GM12878 (cell line): ENCODE measurements around the gene GID4. TPM values are rescaled to one million over a fixed set of nuclear protein-coding genes. Genes with fewer than 3 reads are reported as not detected.

Experiments used
- ATF7 ChIP-seq: fragments of 450-650 bp; IDR thresholded peaks from 2 replicates; pipeline ENCODE4 v1.6.1; 2016; ENCODE audit warnings: low read depth, mild to moderate bottlenecking
- BHLHE40 ChIP-seq, 2 experiments: fragments of 450-650 bp in 1 of 2; IDR thresholded peaks; 2 replicates each; pipeline ENCODE4 v1.6.1; 2011 to 2017; ENCODE audit warnings: low read depth in 2 of 2, borderline replicate concordance in 1 of 2, improper control_type of control experiment in 1 of 2, low read length in 1 of 2, mild to moderate bottlenecking in 1 of 2
- CREB1 ChIP-seq: IDR thresholded peaks from 2 replicates; pipeline ENCODE4 v1.6.1; 2012; ENCODE audit warnings: low read depth, mild to moderate bottlenecking, inconsistent platforms
- DPF2 ChIP-seq: fragments of 450-650 bp; IDR thresholded peaks from 2 replicates; pipeline ENCODE4 v1.6.1; 2017; ENCODE audit warnings: mild to moderate bottlenecking
- FOS ChIP-seq: IDR thresholded peaks from 3 replicates; pipeline ENCODE4 v1.6.1; 2011; ENCODE audit warnings: borderline replicate concordance; ENCODE audit not compliant: insufficient read length; ENCODE audit errors: extremely low read depth
- GATAD2B ChIP-seq: fragments of 450-650 bp; conservative IDR thresholded peaks from 2 replicates; pipeline ENCODE4 v1.6.1; 2017; ENCODE audit warnings: low read depth, mild to moderate bottlenecking, moderate library complexity
- HDAC2 ChIP-seq: fragments of 200-600 bp; sonication (generic); IDR thresholded peaks from 2 replicates; pipeline ENCODE4 v1.6.1; 2017
- HDGF ChIP-seq: fragments of 450-650 bp; IDR thresholded peaks from 2 replicates; pipeline ENCODE4 v1.6.1; 2016; ENCODE audit warnings: antibody characterized with exemption
- HSF1 ChIP-seq: fragments of 150-350 bp; IDR thresholded peaks from 2 replicates; pipeline ENCODE4 v1.6.1; 2014; ENCODE audit warnings: mild to moderate bottlenecking, low read depth, low read length
- IRF3 ChIP-seq: fragments of 450-650 bp; IDR thresholded peaks from 2 replicates; pipeline ENCODE4 v1.6.1; 2014; ENCODE audit warnings: mild to moderate bottlenecking
- MTA2 ChIP-seq: fragments of 450-650 bp; IDR thresholded peaks from 2 replicates; pipeline ENCODE4 v1.6.1; 2016; ENCODE audit warnings: low read depth, mild to moderate bottlenecking, moderate library complexity
- MYC ChIP-seq: IDR thresholded peaks from 2 replicates; pipeline ENCODE4 v1.6.1; 2011; ENCODE audit warnings: mild to moderate bottlenecking, low read length, moderate library complexity, inconsistent platforms; ENCODE audit not compliant: insufficient read depth, insufficient replicate concordance, insufficient read length, severe bottlenecking
- NBN ChIP-seq: fragments of 450-650 bp; IDR thresholded peaks from 2 replicates; pipeline ENCODE4 v1.6.1; 2016
- NFIC ChIP-seq: IDR thresholded peaks from 2 replicates; pipeline ENCODE4 v1.6.1; 2012; ENCODE audit warnings: low read depth, mild to moderate bottlenecking, inconsistent platforms, low read length, moderate library complexity
- NFXL1 ChIP-seq: fragments of 450-650 bp; IDR thresholded peaks from 2 replicates; pipeline ENCODE4 v1.6.1; 2017; ENCODE audit warnings: antibody characterized with exemption, mild to moderate bottlenecking, borderline replicate concordance
- RUNX3 ChIP-seq: IDR thresholded peaks from 2 replicates; pipeline ENCODE4 v1.6.1; 2012; ENCODE audit warnings: low read length, inconsistent platforms
- SMAD5 ChIP-seq: IDR thresholded peaks from 2 replicates; pipeline ENCODE4 v1.6.1; 2016; ENCODE audit warnings: antibody characterized with exemption, low read depth
- SMARCA5 ChIP-seq: fragments of 450-650 bp; IDR thresholded peaks from 2 replicates; pipeline ENCODE4 v1.6.1; 2017; ENCODE audit warnings: mild to moderate bottlenecking
- SP1 ChIP-seq: IDR thresholded peaks from one replicate; pipeline ENCODE4 v1.6.1; 2011; ENCODE audit warnings: low read depth, low read length
- STAT3 ChIP-seq: IDR thresholded peaks from 2 replicates; pipeline ENCODE4 v1.6.1; 2011; ENCODE audit warnings: low read depth, low read length, improper control_type of control experiment
- SUZ12 ChIP-seq: fragments of 200-600 bp; sonication (generic); IDR thresholded peaks from one replicate; pipeline ENCODE4 v1.6.1; 2018; ENCODE audit warnings: antibody characterized with exemption, mild to moderate bottlenecking; ENCODE audit not compliant: unreplicated experiment
- TCF3 ChIP-seq: IDR thresholded peaks from 2 replicates; pipeline ENCODE4 v1.6.1; 2012; ENCODE audit warnings: low read depth, mild to moderate bottlenecking, low read length, borderline replicate concordance; ENCODE audit not compliant: insufficient read depth
- YY1 ChIP-seq: IDR thresholded peaks from 2 replicates; pipeline ENCODE4 v1.6.1; 2011; ENCODE audit warnings: low read depth, mild to moderate bottlenecking, low read length
- ZNF384 ChIP-seq: IDR thresholded peaks from 2 replicates; pipeline ENCODE4 v1.6.1; 2012; ENCODE audit warnings: low read depth, mild to moderate bottlenecking, low read length, improper control_type of control experiment, borderline replicate concordance
- ZNF687 ChIP-seq: fragments of 450-650 bp; IDR thresholded peaks from 2 replicates; pipeline ENCODE4 v1.6.1; 2017; ENCODE audit warnings: mild to moderate bottlenecking, moderate library complexity
- ZZZ3 ChIP-seq: IDR thresholded peaks from 2 replicates; pipeline ENCODE4 v1.6.1; 2011; ENCODE audit warnings: low read depth; ENCODE audit not compliant: control insufficient read depth, insufficient read length
- polyA plus RNA-seq, 11 experiments: library from polyadenylated mRNA; depleted of rRNA in 4 of 11; unstranded in 6 of 11; stranded (reverse) in 5 of 11; fragments of >200 nt; fragmentation: Nextera tagmentation in 4 of 11; fragmentation: Illumina TruSeq in 1 of 11; extraction: Ambion mirVana in 4 of 11; extraction: Trizol in 1 of 11; gene quantifications; 1 replicate in 1 of 11; 2 replicates in 10 of 11; pipeline versions ENCODE4 v1.2.1 to v1.2.3, GENCODE V29; 2011 to 2016; ENCODE audit warnings: inconsistent platforms in 2 of 11, missing spikeins in 2 of 11, low read depth in 1 of 11
- total RNA-seq, 4 experiments: library from RNA; depleted of rRNA in 3 of 4; stranded (reverse); fragments of >200 nt in 3 of 4; fragmentation: Illumina TruSeq in 1 of 4; extraction: Trizol in 1 of 4; gene quantifications; 2 replicates each; pipeline versions ENCODE4 v1.2.1 to v1.2.3, GENCODE V29; 2013 to 2021

Gene GID4
- total and polyA plus RNA-seq, 10 of the 15 experiments (the other 5 are each of a cell fraction or from before 2014, with no cell fraction given), result 0.93 to 7.3 (median 3.6) TPM

GRCh38 chr17:18087610-18088491, 48.6 kb downstream of the GID4 start, which contains the start of gene DRG2 (continued):
- TF ChIP-seq ZNF687, result peak; percentile 86
- no peak for TF ChIP-seq HDGF
- TF ChIP-seq ZZZ3, result no peak
- TF ChIP-seq ATF7, result no peak
- TF ChIP-seq FOS, result no peak
- TF ChIP-seq STAT3, result no peak
- TF ChIP-seq NFXL1, result no peak
- TF ChIP-seq MTA2, result peak; percentile 28; the same call in 1 of the 2 replicates
- TF ChIP-seq CREB1, result peak; percentile 77
- TF ChIP-seq TCF3, result peak; percentile 74; the same call in 1 of the 2 replicates
- TF ChIP-seq GATAD2B, result peak; percentile 93
- peak; percentile 97 for TF ChIP-seq SMARCA5
- TF ChIP-seq BHLHE40 (IDR thresholded peaks at IDR 0.05; ENCODE audit: borderline replicate concordance in 1 of 2, low read depth in 2 of 2, low read length in 1 of 2), result peak; percentile 64 to 77
- TF ChIP-seq DPF2, result peak; percentile 68
- TF ChIP-seq HSF1, result 0 out of 2 replicates have a peak, but pooled peaks have one; percentile 63
- peak; percentile 74 for TF ChIP-seq RUNX3
- TF ChIP-seq MYC, result peak; percentile 80
- no peak for TF ChIP-seq NFIC
- TF ChIP-seq NBN, result peak; percentile 94
- TF ChIP-seq HDAC2, result no peak
- peak; percentile 81 for TF ChIP-seq SP1
- 0 out of 2 replicates have a peak, but pooled peaks have one; percentile 14 for TF ChIP-seq IRF3
- TF ChIP-seq ZNF384, result 0 out of 2 replicates have a peak, but pooled peaks have one; percentile 24
- peak; percentile 76; the same call in 1 of the 2 replicates for TF ChIP-seq SMAD5
- TF ChIP-seq YY1, result peak; percentile 91
- no peak for TF ChIP-seq SUZ12
